Measurements from ENCODE around the gene FAM110C. TPM values are rescaled to one million over a fixed set of nuclear protein-coding genes. Genes with fewer than 3 reads are reported as not detected.

The FAM110C gene
- total and polyA plus RNA-seq, 2 of the 8 experiments (the other 6 are each of a cell fraction or from before 2014, with no cell fraction given) = 4.8 to 13.2 TPM

GRCh38 chr2:25543-25942, 20.8 kb downstream of the FAM110C start (continued):
- TF ChIP-seq CHD7 (IDR thresholded peaks at IDR 0.05; ENCODE audit: insufficient replicate concordance, low read length) (no peak), KDM5A (IDR thresholded peaks at IDR 0.05; ENCODE audit: low read length) (no peak), KDM4A (IDR thresholded peaks at IDR 0.05; ENCODE audit: low read depth, low read length, severe bottlenecking) (no peak), FOSL1 (IDR thresholded peaks at IDR 0.05; ENCODE audit: insufficient read depth, low read depth, low read length) (no peak), CEBPB (IDR thresholded peaks at IDR 0.05; ENCODE audit: low read depth, low read length) (no peak), BRCA1 (IDR thresholded peaks at IDR 0.05; ENCODE audit: low read depth, low read length) (no peak), GTF2F1 (IDR thresholded peaks at IDR 0.05; ENCODE audit: borderline replicate concordance, low read depth, low read length) (no peak), HDAC6 (IDR thresholded peaks at IDR 0.05; ENCODE audit: low read depth, low read length) (no peak), BACH1 (IDR thresholded peaks at IDR 0.05; ENCODE audit: low read length) (no peak)
